Glutamatergic neuron (in vitro differentiated cells): ENCODE results near the gene CAPN12. TPM values are rescaled to one million over a fixed set of nuclear protein-coding genes. Genes with fewer than 3 reads are reported as not detected.

Experiments used
- DNase-seq: peaks from one replicate; pipeline ENCODE4 v3.0.0; 2022
- H3K27ac Mint-ChIP-seq: one replicate; pipeline ENCODE4 v1.8.0; 2020; ENCODE audit warnings: mild to moderate bottlenecking, mixed read lengths, inconsistent platforms; ENCODE audit not compliant: unreplicated experiment
- H3K27me3 Mint-ChIP-seq: one replicate; pipeline ENCODE4 v1.8.0; 2020; ENCODE audit warnings: mild to moderate bottlenecking, moderate library complexity, mixed read lengths, inconsistent platforms; ENCODE audit not compliant: unreplicated experiment
- H3K36me3 Mint-ChIP-seq: one replicate; pipeline ENCODE4 v1.8.0; 2020; ENCODE audit warnings: mild to moderate bottlenecking, mixed read lengths, inconsistent platforms; ENCODE audit not compliant: unreplicated experiment
- H3K4me1 Mint-ChIP-seq: one replicate; pipeline ENCODE4 v1.8.0; 2020; ENCODE audit warnings: mild to moderate bottlenecking, low read depth, mixed read lengths, inconsistent platforms; ENCODE audit not compliant: unreplicated experiment
- H3K4me3 Mint-ChIP-seq: one replicate; pipeline ENCODE4 v1.8.0; 2020; ENCODE audit warnings: mild to moderate bottlenecking, mixed read lengths, inconsistent platforms; ENCODE audit not compliant: unreplicated experiment
- H3K9me3 Mint-ChIP-seq: one replicate; pipeline ENCODE4 v1.8.0; 2020; ENCODE audit warnings: mild to moderate bottlenecking, moderate library complexity, mixed read lengths, inconsistent platforms; ENCODE audit not compliant: unreplicated experiment
- CTCF ChIP-seq: fragments of 200-600 bp; sonication (generic); IDR thresholded peaks from one replicate; pipeline ENCODE4 v1.5.0; 2021; ENCODE audit not compliant: partially characterized antibody, unreplicated experiment
- total RNA-seq: library from RNA; stranded (reverse); fragmentation: NEBNext Ultra II Directional; extraction: Animal tissue kit (Norgen Biotek cat#: 25700); gene quantifications from one replicate; pipeline ENCODE4 v1.2.1, GENCODE V29; 2021; ENCODE audit not compliant: unreplicated experiment

The CAPN12 gene
- total RNA-seq, 1 donor from 2014 or later = 4.8 TPM

- peaks cover 30% of the 10 kb centered on the region for H3K4me1 Mint-ChIP-seq
- peak overlapping the region; percentile 36 for H3K4me3 Mint-ChIP-seq
These were observed 59.2 kb downstream of the CAPN12 start for GRCh38 chr19:38684862-38685665.

GRCh38 chr19:38684078-38684861 is 60.0 kb downstream of the CAPN12 start:
- no peak for TF ChIP-seq CTCF
- Mint-ChIP-seq H3K27ac (peak overlapping the region; percentile 41), H3K4me1 (peaks cover 37% of the 10 kb centered on the region), H3K27me3 (peaks cover 18% of the 10 kb centered on the region), H3K4me3 (peak overlapping the region; percentile 53), H3K36me3 (peaks cover 11% of the 10 kb centered on the region), H3K9me3 (peaks cover 21% of the 10 kb centered on the region)
- DNase-seq = no peak

More at GRCh38 chr19:38684862-38685665, 59.2 kb downstream of the CAPN12 start:
- Mint-ChIP-seq H3K9me3 (peaks cover 22% of the 10 kb centered on the region), H3K36me3 (peaks cover 11% of the 10 kb centered on the region), H3K27ac (peak overlapping the region; percentile 79), H3K27me3 (peaks cover 18% of the 10 kb centered on the region)
- no peak for TF ChIP-seq CTCF
- no peak for DNase-seq

GRCh38 chr19:38683393-38684077 is 60.7 kb downstream of the CAPN12 start:
- Mint-ChIP-seq H3K4me1 (peaks cover 42% of the 10 kb centered on the region), H3K27ac (peak overlapping the region; percentile 83), H3K27me3 (peaks cover 14% of the 10 kb centered on the region), H3K36me3 (peaks cover 11% of the 10 kb centered on the region), H3K4me3 (peak overlapping the region; percentile 53), H3K9me3 (peaks cover 23% of the 10 kb centered on the region)
- TF ChIP-seq CTCF = no peak
- peak; percentile 54 for DNase-seq

- peaks cover 11% of the 10 kb centered on the region for H3K36me3 Mint-ChIP-seq
- peak overlapping the region; percentile 65 for H3K4me3 Mint-ChIP-seq
- TF ChIP-seq CTCF = no peak
These were observed 61.3 kb downstream of the CAPN12 start for GRCh38 chr19:38682872-38683392.

More at GRCh38 chr19:38682872-38683392, 61.3 kb downstream of the CAPN12 start:
- peaks cover 47% of the 10 kb centered on the region for H3K4me1 Mint-ChIP-seq
- peaks cover 18% of the 10 kb centered on the region for H3K27me3 Mint-ChIP-seq
- H3K27ac Mint-ChIP-seq = peak overlapping the region; percentile 76
- no peak for DNase-seq
- H3K9me3 Mint-ChIP-seq = peaks cover 23% of the 10 kb centered on the region
